Prostate gland (tissue), 2 donors: Measurements from ENCODE around the gene TMEM150C.

ENCODE experiments used
- CTCF ChIP-seq, 4 experiments: fragments of 200-600 bp in 2 of 4; fragments of 450-650 bp in 2 of 4; sonication (generic) in 2 of 4; IDR thresholded peaks; 1 replicate in 3 of 4; 2 replicates in 1 of 4; pipeline ENCODE4 v1.5.1; 2016 to 2019; ENCODE audit warnings: antibody characterized with exemption in 4 of 4, mild to moderate bottlenecking in 2 of 4, moderate library complexity in 2 of 4
- POLR2A ChIP-seq: fragments of 450-650 bp; IDR thresholded peaks from one replicate; pipeline ENCODE4 v1.6.1; 2016; ENCODE audit warnings: antibody characterized with exemption, mild to moderate bottlenecking
- POLR2AphosphoS5 ChIP-seq: sonication (generic); formaldehyde crosslinking; IDR thresholded peaks from one replicate; pipeline ENCODE4 v1.6.1; 2017; ENCODE audit warnings: antibody characterized with exemption

GRCh38 chr4:82462415-82462831 lies 99.4 kb downstream of the TMEM150C start:
- TF ChIP-seq POLR2A (no peak), CTCF (IDR thresholded peaks at IDR 0.05) (peak; percentile 70 to 89 (median 78)), POLR2AphosphoS5 (peak; percentile 30)
